HepG2 (cell line): ENCODE results near the gene SPTSSA. TPM values are rescaled to one million over a fixed set of nuclear protein-coding genes. Genes with fewer than 3 reads are reported as not detected.

Experiments used
- ATAC-seq: fragments of 200-7000 bp; cut with Tn5 transposase; 3 replicates; pipeline ENCODE4 v1.9.1; 2020; ENCODE audit warnings: mild to moderate bottlenecking, moderate library complexity
- BruUV-seq: library from RNA; stranded (reverse); fragments of 400-500 nt; replicated peaks from 2 replicates; lab custom pipeline; 2021; lab: Mats Ljungman, UMichigan
- CTCF ChIA-PET: fragments of 300-600 bp; formaldehyde crosslinking; extraction: SDS; loops from one replicate; lab custom pipeline; 2021; ENCODE audit warnings: low total read pairs, inconsistent platforms, low intra/inter-chr PET ratio; lab: Yijun Ruan, JAX
- POLR2A ChIA-PET: fragments of 350-600 bp; sonication (Branson Sonifier 250); formaldehyde crosslinking; loops from one replicate; lab custom pipeline; 2020; ENCODE audit warnings: antibody characterized with exemption, inconsistent platforms; lab: Yijun Ruan, JAX
- DNase-seq: peaks from one replicate; pipeline ENCODE4 v3.0.0-alpha.2; 2015; ENCODE audit warnings: low spot score
- FAIRE-seq: peaks from 3 replicates; lab custom pipeline; 2011; peaks lifted over from hg19 to GRCh38; lab: Jason Lieb, UNC
- H2AFZ ChIP-seq: one replicate; pipeline ENCODE4 v1.6.1; 2011; ENCODE audit warnings: low read length, inconsistent platforms
- H3K27ac ChIP-seq: fragments of 300-600 bp; 3 replicates; pipeline ENCODE4 v1.8.0; 2011; ENCODE audit warnings: mixed run types, mild to moderate bottlenecking, mixed read lengths, low read length, inconsistent platforms; ENCODE audit not compliant: insufficient read depth; ENCODE audit errors: extremely low read length
- H3K27me3 ChIP-seq, 2 experiments: fragments of 200-600 bp in 1 of 2; 2 replicates in 1 of 2; 3 replicates in 1 of 2; pipeline versions ENCODE4 v1.6.0 to v1.8.0; 2011; ENCODE audit warnings: low read length in 2 of 2, mild to moderate bottlenecking in 2 of 2, moderate library complexity in 2 of 2, inconsistent platforms in 1 of 2; ENCODE audit not compliant: insufficient read depth in 2 of 2, control insufficient read depth in 1 of 2
- H3K36me3 ChIP-seq, 2 experiments: fragments of 200-600 bp in 1 of 2; replicated peaks in 1 of 2; 2 replicates in 1 of 2; 3 replicates in 1 of 2; pipeline versions ENCODE4 v1.5.1 to v1.8.0; 2011; ENCODE audit warnings: low read length in 2 of 2, inconsistent platforms in 1 of 2; ENCODE audit not compliant: insufficient read depth in 2 of 2, control insufficient read depth in 1 of 2
- H3K4me1 ChIP-seq: 2 replicates; pipeline ENCODE4 v1.5.1; 2012; ENCODE audit warnings: low read length, inconsistent platforms; ENCODE audit not compliant: insufficient read depth
- H3K4me2 ChIP-seq: 2 replicates; pipeline ENCODE4 v1.6.0; 2011; ENCODE audit warnings: low read depth, low read length, inconsistent platforms
- H3K4me3 ChIP-seq, 3 experiments: fragments of 200-600 bp in 1 of 3; sonication (generic), shearing (Covaris generic) in 1 of 3; replicated peaks in 1 of 3; 2 replicates each; pipeline ENCODE4 v1.5.1; 2011 to 2016; ENCODE audit warnings: low read length in 3 of 3, inconsistent platforms in 2 of 3, low read depth in 2 of 3, mild to moderate bottlenecking in 2 of 3, control low read depth in 1 of 3, mixed read lengths in 1 of 3; ENCODE audit not compliant: insufficient read depth in 1 of 3
- H3K79me2 ChIP-seq: one replicate; pipeline ENCODE4 v1.6.1; 2011; ENCODE audit warnings: low read length, inconsistent platforms; ENCODE audit not compliant: insufficient read depth
- H3K9ac ChIP-seq: 2 replicates; pipeline ENCODE4 v1.6.0; 2011; ENCODE audit warnings: mild to moderate bottlenecking, low read depth, low read length, inconsistent platforms; ENCODE audit not compliant: insufficient read depth
- H3K9me3 ChIP-seq: 2 replicates; pipeline ENCODE4 v1.5.1; 2012; ENCODE audit warnings: mild to moderate bottlenecking, low read length
- H4K20me1 ChIP-seq: 2 replicates; pipeline ENCODE4 v1.6.0; 2011; ENCODE audit warnings: inconsistent platforms, mild to moderate bottlenecking, low read length, moderate library complexity; ENCODE audit not compliant: insufficient read depth
- BCL6 ChIP-seq: IDR thresholded peaks from 2 replicates; pipeline ENCODE4 v1.6.1; 2016; ENCODE audit warnings: missing genetic modification reagents, missing compliant biosample characterization
- DR1 ChIP-seq: sonication (generic); formaldehyde crosslinking; IDR thresholded peaks from 2 replicates; pipeline ENCODE4 v1.8.0; 2021; ENCODE audit warnings: mild to moderate bottlenecking, missing genetic modification reagents, inconsistent platforms
- FOXO1 ChIP-seq: sonication (generic); formaldehyde crosslinking; IDR thresholded peaks from 2 replicates; pipeline ENCODE4 v1.4.0; 2020; ENCODE audit warnings: missing genetic modification reagents
- NCOA2 ChIP-seq: sonication (generic); formaldehyde crosslinking; IDR thresholded peaks from 2 replicates; pipeline ENCODE4 v1.8.0; 2022; ENCODE audit warnings: inconsistent platforms
- PHF21A ChIP-seq: sonication (generic); formaldehyde crosslinking; IDR thresholded peaks from 2 replicates; pipeline ENCODE4 v1.5.0; 2020; ENCODE audit warnings: mild to moderate bottlenecking, missing genetic modification reagents
- RBM22 ChIP-seq: fragments of 200-400 bp; formaldehyde crosslinking; optimal IDR thresholded peaks from 2 replicates; pipeline ENCODE3; 2017; ENCODE audit warnings: mild to moderate bottlenecking, low read length, moderate library complexity
- RFX3 ChIP-seq: IDR thresholded peaks from 2 replicates; pipeline ENCODE4 v1.6.1; 2016; ENCODE audit warnings: missing biosample characterization, missing genetic modification reagents
- SSRP1 ChIP-seq: IDR thresholded peaks from 2 replicates; pipeline ENCODE4 v1.6.1; 2016; ENCODE audit warnings: control low read depth
- TOPORS ChIP-seq: sonication (generic); formaldehyde crosslinking; IDR thresholded peaks from 2 replicates; pipeline ENCODE4 v1.8.0; 2023; ENCODE audit warnings: mild to moderate bottlenecking, missing genetic modification reagents
- ZFP82 ChIP-seq: sonication (generic); formaldehyde crosslinking; IDR thresholded peaks from 2 replicates; pipeline ENCODE4 v1.5.1; 2020; ENCODE audit warnings: mild to moderate bottlenecking, missing genetic modification reagents, borderline replicate concordance
- ZNF329 ChIP-seq: sonication (generic); formaldehyde crosslinking; IDR thresholded peaks from 2 replicates; pipeline ENCODE4 v1.9.0; 2021; ENCODE audit warnings: low read depth, mild to moderate bottlenecking, missing genetic modification reagents
- ZNF350 ChIP-seq: sonication (generic); formaldehyde crosslinking; IDR thresholded peaks from 2 replicates; pipeline ENCODE4 v1.4.0; 2020; ENCODE audit warnings: mild to moderate bottlenecking, low read depth, missing genetic modification reagents, borderline replicate concordance
- ZNF432 ChIP-seq: sonication (generic); formaldehyde crosslinking; IDR thresholded peaks from 2 replicates; pipeline ENCODE4 v1.5.0; 2020; ENCODE audit warnings: missing genetic modification reagents, mild to moderate bottlenecking, borderline replicate concordance
- ZNF557 ChIP-seq: sonication (generic); formaldehyde crosslinking; IDR thresholded peaks from 2 replicates; pipeline ENCODE4 v1.4.0; 2020; ENCODE audit warnings: missing genetic modification reagents
- ZNF7 ChIP-seq: IDR thresholded peaks from 2 replicates; pipeline ENCODE4 v1.6.1; 2016; ENCODE audit warnings: missing biosample characterization, missing genetic modification reagents
- ZNF776 ChIP-seq: sonication (generic); formaldehyde crosslinking; IDR thresholded peaks from 2 replicates; pipeline ENCODE4 v1.4.0; 2020; ENCODE audit warnings: mild to moderate bottlenecking, missing genetic modification reagents
- WGBS: methylation state at CpG from one replicate; pipeline ENCODE4 v1.1.6; 2017; ENCODE audit warnings: low lambda C conversion rate; 5-methylcytosine and 5-hydroxymethylcytosine counted together
- in situ Hi-C: cut with HindIII; loops from 2 replicates; pipeline ENCODE4 v1.10.0; 2017; ENCODE audit warnings: low pct_unique_long_range_greater_than_20kb; ENCODE audit not compliant: extremely low pct_ligation_motif_present
- intact Hi-C: fragments of 100-400 bp; cut with micrococcal nuclease; formaldehyde crosslinking; loops from one replicate; pipeline ENCODE4 v1.10.0; 2022; ENCODE audit not compliant: unreplicated experiment
- polyA plus RNA-seq, 8 experiments: library from polyadenylated mRNA; depleted of rRNA in 3 of 8; stranded (reverse) in 7 of 8; unstranded in 1 of 8; fragments of >200 nt; fragmentation: Illumina TruSeq in 4 of 8; extraction: Trizol in 4 of 8; gene quantifications; 2 replicates each; pipeline versions ENCODE4 v1.2.1 to v1.2.3, GENCODE V29; 2011 to 2016; ENCODE audit warnings: low read depth in 4 of 8, missing spikeins in 1 of 8, mixed read lengths in 1 of 8; ENCODE audit not compliant: insufficient read depth in 1 of 8
- total RNA-seq, 5 experiments: library from RNA; depleted of rRNA; stranded (reverse); fragments of >200 nt; fragmentation: Illumina TruSeq; extraction: Trizol; gene quantifications; 2 replicates each; pipeline ENCODE4 v1.2.3, GENCODE V29; 2016; ENCODE audit warnings: low read depth in 1 of 5
- TF ChIP-seq, protein P1 (sequence below): IDR thresholded peaks from 2 replicates; pipeline ENCODE4 v1.6.1; 2018; ENCODE audit warnings: missing genetic modification reagents
- TF ChIP-seq, protein P2 (sequence below): sonication (generic); formaldehyde crosslinking; IDR thresholded peaks from 2 replicates; pipeline ENCODE4 v1.4.0; 2020; ENCODE audit warnings: missing genetic modification reagents, low read depth, mild to moderate bottlenecking, borderline replicate concordance
- TF ChIP-seq, protein P3 (sequence below): sonication (generic); formaldehyde crosslinking; IDR thresholded peaks from 2 replicates; pipeline ENCODE4 v1.5.0; 2020; ENCODE audit warnings: mild to moderate bottlenecking, missing genetic modification reagents, moderate library complexity
- TF ChIP-seq, protein P4 (sequence below): sonication (generic); formaldehyde crosslinking; IDR thresholded peaks from 2 replicates; pipeline ENCODE4 v1.4.0; 2020; ENCODE audit warnings: missing genetic modification reagents, borderline replicate concordance

Gene SPTSSA
- total and polyA plus RNA-seq, 2 of the 13 experiments (the other 11 are each of a cell fraction or from before 2014, with no cell fraction given): 19.1 to 86.1 TPM

DNA sequence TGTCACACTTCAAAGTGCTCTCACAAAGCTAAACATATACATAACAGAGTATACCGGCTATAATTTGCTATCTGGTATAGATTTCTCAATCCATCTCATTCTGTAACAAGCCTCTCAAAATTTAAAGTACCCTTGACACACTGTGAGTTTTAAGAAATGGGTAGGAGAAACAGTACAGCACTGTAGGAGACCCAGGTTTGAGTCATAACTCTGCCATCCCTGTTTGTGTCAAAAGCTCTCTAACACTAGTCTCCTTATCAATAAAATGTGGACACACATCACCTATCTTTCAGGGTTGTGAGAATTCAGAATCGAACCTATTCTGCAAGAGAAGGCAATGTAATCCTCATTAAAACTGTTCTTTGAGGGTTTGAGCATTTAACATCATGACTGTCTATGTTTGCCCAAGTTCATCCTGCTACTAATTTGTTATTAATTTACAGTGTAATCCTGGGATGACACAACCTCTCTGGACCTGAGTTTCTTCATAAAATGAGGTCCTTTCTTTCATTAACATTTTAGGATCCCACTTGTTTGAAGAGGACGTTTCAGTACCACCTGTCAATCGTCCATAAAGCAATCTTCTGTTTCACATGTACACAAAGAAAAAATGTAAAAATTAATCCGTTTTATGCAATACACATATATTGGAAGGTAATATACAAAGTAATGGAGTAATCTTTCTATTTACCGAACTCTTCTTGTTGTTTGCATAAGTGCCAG is 12.1 kb downstream of the SPTSSA start (continued):
- TF ChIP-seq, protein P1, sequence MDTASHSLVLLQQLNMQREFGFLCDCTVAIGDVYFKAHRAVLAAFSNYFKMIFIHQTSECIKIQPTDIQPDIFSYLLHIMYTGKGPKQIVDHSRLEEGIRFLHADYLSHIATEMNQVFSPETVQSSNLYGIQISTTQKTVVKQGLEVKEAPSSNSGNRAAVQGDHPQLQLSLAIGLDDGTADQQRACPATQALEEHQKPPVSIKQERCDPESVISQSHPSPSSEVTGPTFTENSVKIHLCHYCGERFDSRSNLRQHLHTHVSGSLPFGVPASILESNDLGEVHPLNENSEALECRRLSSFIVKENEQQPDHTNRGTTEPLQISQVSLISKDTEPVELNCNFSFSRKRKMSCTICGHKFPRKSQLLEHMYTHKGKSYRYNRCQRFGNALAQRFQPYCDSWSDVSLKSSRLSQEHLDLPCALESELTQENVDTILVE (CRISPR knock-in tag): no peak
- no peak for TF ChIP-seq ZFP82 (CRISPR knock-in tag)
- TF ChIP-seq, protein P2, sequence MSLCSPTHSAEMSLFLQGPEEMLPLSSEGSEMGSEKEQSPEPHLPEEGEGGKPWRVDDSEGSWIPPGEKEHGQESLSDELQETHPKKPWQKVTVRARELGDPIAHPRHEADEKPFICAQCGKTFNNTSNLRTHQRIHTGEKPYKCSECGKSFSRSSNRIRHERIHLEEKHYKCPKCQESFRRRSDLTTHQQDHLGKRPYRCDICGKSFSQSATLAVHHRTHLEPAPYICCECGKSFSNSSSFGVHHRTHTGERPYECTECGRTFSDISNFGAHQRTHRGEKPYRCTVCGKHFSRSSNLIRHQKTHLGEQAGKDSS (CRISPR knock-in tag): no peak
- peak; percentile 59; the same call in 1 of the 2 replicates for TF ChIP-seq SSRP1 (CRISPR knock-in tag)
- TF ChIP-seq ZNF329 (CRISPR knock-in tag): no peak
- no peak for TF ChIP-seq PHF21A (CRISPR knock-in tag)

DNA sequence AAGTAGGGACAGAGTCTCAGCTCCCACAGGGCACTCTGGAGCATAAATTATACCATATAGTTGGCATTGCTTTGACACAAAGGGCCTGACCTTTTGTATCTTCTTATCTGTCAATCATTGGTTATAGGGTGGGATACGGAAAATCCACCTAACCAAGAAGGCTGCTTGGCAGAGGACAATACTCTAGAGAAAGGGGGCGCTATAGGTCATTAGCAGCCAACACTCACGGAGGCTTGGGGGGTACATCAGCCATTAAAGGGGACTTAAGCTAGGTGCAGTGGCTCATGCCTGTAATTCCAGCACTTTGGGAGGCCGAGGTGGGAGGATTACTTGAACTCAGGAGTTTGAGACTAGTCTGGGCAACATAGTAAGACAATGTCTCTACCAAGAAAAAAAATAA is 22.9 kb downstream of the SPTSSA start:
- no TSS peak for BruUV-seq
- 98% methylated on average over 4 of the region's 4 CpGs for WGBS
- in situ Hi-C loops (no loop called here), intact Hi-C loops (no loop called here)
- H3K27me3 ChIP-seq: no peaks in the 10 kb centered on the region
- H2AFZ ChIP-seq: no peak overlapping the region
- H3K4me2 ChIP-seq: no peak overlapping the region
- peaks cover 20% of the 10 kb centered on the region for H4K20me1 ChIP-seq
- H3K27ac ChIP-seq: no peak overlapping the region
- no peaks in the 10 kb centered on the region for H3K9me3 ChIP-seq
- no peak overlapping the region for H3K4me3 ChIP-seq
- POLR2A ChIA-PET: no interaction called here
- peaks cover 0 to 7% of the 10 kb centered on the region in 2 experiments; a peak in 3 of 5 replicates for H3K36me3 ChIP-seq
- no peak overlapping the region for H3K9ac ChIP-seq
- CTCF ChIA-PET: no interaction called here
- no peak for ATAC-seq
- DNase-seq: no peak
- H3K79me2 ChIP-seq: peaks cover 26% of the 10 kb centered on the region
- peaks cover 27% of the 10 kb centered on the region for H3K4me1 ChIP-seq
- FAIRE-seq: no peak
- TF ChIP-seq ZNF7 (CRISPR knock-in tag): 0 out of 2 replicates have a peak, but pooled peaks have one; percentile 11
- no peak for TF ChIP-seq ZNF432 (CRISPR knock-in tag)
- TF ChIP-seq, protein P3, sequence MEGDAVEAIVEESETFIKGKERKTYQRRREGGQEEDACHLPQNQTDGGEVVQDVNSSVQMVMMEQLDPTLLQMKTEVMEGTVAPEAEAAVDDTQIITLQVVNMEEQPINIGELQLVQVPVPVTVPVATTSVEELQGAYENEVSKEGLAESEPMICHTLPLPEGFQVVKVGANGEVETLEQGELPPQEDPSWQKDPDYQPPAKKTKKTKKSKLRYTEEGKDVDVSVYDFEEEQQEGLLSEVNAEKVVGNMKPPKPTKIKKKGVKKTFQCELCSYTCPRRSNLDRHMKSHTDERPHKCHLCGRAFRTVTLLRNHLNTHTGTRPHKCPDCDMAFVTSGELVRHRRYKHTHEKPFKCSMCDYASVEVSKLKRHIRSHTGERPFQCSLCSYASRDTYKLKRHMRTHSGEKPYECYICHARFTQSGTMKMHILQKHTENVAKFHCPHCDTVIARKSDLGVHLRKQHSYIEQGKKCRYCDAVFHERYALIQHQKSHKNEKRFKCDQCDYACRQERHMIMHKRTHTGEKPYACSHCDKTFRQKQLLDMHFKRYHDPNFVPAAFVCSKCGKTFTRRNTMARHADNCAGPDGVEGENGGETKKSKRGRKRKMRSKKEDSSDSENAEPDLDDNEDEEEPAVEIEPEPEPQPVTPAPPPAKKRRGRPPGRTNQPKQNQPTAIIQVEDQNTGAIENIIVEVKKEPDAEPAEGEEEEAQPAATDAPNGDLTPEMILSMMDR (CRISPR knock-in tag): peak; percentile 26; the same call in 1 of the 2 replicates
- TF ChIP-seq FOXO1 (CRISPR knock-in tag): no peak
- TF ChIP-seq BCL6 (CRISPR knock-in tag): peak; percentile 4; the same call in 1 of the 2 replicates
- no peak for TF ChIP-seq ZNF557
- TF ChIP-seq TOPORS (CRISPR knock-in tag): no peak
- TF ChIP-seq, protein P4, sequence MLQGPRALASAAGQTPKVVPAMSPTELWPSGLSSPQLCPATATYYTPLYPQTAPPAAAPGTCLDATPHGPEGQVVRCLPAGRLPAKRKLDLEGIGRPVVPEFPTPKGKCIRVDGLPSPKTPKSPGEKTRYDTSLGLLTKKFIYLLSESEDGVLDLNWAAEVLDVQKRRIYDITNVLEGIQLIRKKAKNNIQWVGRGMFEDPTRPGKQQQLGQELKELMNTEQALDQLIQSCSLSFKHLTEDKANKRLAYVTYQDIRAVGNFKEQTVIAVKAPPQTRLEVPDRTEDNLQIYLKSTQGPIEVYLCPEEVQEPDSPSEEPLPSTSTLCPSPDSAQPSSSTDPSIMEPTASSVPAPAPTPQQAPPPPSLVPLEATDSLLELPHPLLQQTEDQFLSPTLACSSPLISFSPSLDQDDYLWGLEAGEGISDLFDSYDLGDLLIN: no peak
- no peak for TF ChIP-seq DR1 (CRISPR knock-in tag)
- TF ChIP-seq RFX3 (CRISPR knock-in tag): no peak
- no peak for TF ChIP-seq ZNF350 (CRISPR knock-in tag)
- TF ChIP-seq ZNF776: no peak
- TF ChIP-seq RBM22: no peak
- TF ChIP-seq NCOA2 (CRISPR knock-in tag): no peak
